HG03039 (cell line): ENCODE data around the gene ATP6AP1.
A peak's percentile ranks its signal among the peaks of the same experiment; 100 is the strongest.
"Not testable (repeated sequence)": the region's sequence is repeated elsewhere in the genome, so short reads cannot be mapped to it uniquely, and the experiment has no call there.

ENCODE experiments used
- ATAC-seq: cut with Tn5 transposase; IDR thresholded peaks from one replicate; pipeline ENCODE4 v1.9.1; 2021; ENCODE audit warnings: mild to moderate bottlenecking, moderate library complexity; ENCODE audit not compliant: unreplicated experiment

ATP6AP1 gene

DNA sequence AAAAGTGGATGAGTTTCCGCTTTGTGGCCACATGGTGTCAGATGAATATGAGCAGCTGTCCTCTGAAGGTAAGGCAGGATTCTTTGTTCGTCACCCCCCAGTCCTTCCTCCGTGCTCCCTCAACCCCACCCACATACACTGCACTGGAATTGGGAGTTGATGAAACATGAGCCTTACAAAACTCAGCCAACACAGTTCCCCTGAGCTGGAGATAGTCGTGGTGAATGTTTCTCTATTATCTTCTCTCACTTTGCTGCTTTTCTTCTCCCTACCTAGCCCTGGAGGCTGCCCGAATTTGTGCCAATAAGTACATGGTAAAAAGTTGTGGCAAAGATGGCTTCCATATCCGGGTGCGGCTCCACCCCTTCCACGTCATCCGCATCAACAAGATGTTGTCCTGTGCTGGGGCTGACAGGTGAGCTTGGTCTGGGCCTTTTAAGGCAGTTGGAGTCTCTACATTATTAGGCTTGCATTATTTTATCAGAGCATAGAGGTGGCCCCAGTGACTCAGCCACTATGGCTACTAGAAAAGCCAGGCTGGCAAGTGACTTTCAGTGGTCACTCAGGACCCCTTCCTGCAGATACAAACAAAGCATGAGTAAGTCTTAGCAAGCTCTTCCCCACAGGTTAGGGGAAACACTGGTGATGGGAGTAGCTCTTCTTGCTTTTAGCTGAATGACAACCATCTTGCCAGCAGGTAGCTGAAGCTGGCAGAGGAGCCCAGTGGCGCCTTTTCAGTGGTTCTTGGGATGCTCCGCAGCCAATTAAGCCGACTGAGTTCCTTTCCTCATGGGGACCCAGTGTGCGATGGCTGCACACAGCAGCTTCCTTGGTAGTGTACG lies 28.7 kb upstream of the ATP6AP1 start:
- no peak for ATAC-seq

DNA sequence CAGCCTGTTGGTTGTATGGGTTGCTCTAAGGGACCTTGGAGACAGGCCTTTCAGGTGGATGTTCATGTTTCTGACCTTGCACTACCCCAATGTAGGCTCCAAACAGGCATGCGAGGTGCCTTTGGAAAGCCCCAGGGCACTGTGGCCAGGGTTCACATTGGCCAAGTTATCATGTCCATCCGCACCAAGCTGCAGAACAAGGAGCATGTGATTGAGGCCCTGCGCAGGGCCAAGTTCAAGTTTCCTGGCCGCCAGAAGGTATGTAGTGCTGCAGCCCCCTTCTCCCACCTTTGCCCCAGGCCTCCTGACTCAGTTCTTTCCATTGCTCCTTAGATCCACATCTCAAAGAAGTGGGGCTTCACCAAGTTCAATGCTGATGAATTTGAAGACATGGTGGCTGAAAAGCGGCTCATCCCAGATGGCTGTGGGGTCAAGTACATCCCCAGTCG lies 28.1 kb upstream of the ATP6AP1 start:
- ATAC-seq: not testable (repeated sequence)

DNA sequence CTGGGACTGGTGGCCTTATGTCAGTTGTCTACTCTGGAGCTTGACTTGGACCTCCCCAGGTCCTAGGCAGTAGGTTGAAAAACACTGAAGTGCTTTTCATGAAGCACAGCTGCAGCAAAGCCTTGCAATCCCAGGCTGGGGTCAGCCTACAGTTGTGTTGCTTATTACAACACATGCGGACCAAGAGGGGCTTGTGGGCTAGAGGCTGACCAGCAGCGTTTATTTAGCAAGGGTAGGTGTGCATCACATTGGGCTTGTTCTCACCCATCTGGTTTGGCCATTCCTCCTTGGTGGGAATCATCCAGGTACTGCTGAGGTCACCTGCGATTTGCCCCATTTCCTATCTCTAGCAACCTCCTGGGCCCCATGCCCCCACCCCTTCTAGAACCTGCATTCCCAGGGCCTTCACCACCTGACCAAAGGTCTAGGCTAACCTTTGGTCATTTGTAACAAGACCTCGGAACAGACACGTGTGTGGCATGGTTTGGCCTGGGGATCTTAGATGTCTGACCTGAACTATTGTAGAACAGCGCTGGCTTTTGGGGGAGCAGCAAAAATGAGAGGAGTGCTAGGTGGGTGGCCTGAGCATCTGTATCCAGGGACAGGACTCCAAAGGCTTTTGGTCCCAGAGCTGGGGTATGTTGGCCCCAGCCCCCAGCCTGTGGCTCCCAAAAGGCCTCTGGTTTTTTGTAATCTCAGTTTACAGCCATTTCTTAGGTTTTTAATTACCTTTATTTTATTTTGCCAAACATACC lies 27.3 kb upstream of the ATP6AP1 start:
- no peak for ATAC-seq

DNA sequence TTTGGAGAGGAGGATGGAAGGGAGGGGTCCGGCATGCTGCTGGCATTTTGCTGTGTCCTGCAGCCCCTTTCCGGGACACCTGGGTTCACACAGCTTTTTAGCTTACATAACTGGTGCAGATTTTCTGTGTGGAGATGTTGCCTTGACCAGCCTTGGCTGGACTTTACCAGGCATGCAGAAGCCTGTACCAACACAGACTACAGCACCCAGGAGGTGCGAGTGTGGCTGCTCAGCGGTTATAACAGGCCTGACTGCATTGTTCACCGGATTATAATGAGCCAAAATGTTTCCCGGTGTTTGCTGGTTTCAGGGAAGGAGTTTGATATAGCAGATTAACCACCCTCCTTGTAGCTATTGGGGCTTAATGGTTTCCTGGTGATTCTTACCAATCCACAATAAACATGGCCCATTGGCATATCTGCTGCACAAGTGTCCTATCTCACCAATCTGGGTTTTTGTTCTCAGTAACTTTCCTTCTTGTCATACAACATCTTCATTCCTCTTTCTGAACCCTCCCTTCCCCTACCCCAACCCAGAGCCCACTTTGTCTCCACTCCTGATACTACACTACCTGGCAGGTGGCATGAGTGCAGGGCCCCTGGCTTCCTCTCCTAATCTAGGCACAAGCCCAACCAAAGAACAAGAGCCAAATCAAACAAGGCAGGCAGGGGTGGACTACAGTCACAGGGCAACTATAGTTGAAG lies 26.4 kb upstream of the ATP6AP1 start:
- no peak for ATAC-seq

DNA sequence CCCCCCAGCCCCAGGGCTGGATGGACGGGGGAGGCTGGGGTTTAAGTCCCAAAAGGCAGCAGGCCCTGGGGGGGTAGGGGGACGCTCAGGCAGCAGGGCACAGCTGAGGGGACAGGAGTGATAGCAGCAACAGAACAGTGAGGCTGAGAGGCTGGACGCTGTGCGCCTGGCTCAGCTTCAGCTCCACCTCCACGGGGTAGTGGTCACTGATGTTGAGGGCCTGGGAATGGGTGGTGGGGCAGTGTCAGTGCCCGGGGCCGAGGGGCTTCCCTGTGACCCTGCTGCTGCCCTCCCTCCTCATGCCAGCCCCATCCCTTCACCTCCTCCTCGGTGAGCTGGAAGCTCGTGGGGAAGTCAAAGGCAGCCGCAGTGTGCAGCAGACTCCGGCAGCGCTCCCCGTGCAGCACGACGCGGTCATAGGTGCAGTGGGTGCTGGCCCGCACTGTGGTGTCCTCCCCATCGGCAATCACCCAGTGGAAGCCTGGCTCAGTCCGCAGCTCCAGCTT lies 25.8 kb upstream of the ATP6AP1 start:
- no peak for ATAC-seq

DNA sequence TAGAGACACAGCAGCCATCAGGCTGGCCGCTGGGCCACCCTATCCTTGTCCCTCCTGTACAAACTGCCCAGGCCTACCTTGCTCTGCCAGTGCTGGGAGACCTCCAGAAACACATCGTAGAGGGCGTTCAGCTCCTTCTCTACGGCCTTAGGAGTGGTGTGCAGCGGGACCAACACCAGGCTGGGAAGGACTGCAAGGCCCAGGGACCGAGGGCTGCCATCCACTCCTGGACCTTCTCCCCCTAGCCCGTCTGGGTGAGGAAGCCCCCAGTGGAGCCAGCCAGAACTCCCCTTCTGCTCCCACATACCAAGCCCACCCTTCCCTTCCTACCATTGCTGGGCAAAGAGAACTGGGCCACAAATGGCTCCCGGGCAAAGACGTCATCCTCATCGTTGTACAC lies 25.3 kb upstream of the ATP6AP1 start:
- ATAC-seq: no peak

DNA sequence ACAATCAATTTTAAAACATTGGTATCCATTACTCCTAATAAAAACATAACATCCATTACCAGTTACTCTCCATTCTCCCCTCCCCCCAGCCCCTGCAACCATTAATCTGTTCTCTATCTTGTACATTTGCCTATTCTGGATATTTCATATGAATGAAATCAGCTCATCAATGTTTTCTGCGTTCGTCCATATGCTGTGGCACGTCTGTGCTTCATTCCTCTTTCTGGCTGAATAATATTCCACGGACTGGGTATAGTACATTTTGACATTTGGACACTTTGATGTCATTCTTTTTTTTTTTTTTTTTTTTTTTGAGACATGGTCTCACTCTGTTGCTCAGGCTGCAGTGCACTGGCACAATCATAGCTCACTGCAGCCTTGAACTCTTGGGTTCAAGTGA lies 24.6 kb upstream of the ATP6AP1 start:
- ATAC-seq: no peak

DNA sequence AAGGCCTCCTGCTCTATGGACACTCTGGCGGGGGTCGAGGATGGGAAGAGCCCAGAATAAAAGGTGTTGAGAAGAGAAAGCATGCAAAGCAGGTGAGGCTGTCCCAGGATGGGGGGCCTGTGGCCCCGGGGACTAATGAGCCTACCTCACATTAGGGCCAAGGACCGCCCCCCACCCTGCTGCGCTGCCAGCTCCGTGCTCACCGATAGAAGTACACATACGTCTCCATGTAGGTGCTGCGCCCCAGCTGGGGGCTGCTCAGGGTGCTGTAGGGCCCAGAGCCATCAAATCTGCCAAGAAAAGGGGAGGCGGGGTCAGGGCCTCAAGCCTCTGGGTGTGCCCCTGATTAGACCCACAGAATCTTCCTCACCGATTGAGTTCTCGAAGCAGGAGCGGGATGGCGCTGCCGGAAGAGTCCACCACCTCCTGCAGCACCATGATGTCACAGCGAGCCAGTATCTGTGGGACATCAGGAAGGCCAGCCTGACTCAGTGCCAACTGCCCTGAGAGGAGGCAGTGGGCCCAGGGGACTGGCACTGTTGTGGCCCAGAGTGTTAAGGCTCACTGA lies 23.8 kb upstream of the ATP6AP1 start:
- no peak for ATAC-seq

DNA sequence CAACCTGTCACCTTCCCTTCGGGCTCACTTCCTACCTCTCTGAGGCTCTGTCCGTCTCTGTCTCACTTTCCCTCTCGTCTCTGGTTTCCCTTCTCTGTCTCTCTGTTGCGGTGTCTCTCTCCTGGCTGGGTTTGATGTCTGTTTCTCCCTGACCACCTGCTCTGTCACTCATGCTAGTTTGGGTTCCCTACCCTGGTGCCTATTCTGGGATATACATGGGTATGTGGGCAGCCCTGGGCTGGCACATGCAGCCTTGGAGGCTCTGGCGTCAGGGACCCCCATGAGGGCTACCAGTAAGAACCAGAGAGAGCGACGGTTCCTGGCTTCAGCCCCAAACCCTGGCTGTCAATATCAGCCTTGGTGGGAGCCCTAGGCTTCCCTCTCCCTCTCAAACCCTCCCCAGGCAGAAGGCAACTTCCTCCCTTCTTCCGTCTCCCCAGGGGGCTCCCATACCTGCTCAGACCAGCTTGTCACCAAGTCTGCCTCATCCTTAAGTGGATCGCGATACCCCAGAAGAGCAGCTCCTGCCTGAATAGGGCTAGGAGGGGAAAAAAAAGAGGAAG lies 19.7 kb upstream of the ATP6AP1 start:
- ATAC-seq: no peak

DNA sequence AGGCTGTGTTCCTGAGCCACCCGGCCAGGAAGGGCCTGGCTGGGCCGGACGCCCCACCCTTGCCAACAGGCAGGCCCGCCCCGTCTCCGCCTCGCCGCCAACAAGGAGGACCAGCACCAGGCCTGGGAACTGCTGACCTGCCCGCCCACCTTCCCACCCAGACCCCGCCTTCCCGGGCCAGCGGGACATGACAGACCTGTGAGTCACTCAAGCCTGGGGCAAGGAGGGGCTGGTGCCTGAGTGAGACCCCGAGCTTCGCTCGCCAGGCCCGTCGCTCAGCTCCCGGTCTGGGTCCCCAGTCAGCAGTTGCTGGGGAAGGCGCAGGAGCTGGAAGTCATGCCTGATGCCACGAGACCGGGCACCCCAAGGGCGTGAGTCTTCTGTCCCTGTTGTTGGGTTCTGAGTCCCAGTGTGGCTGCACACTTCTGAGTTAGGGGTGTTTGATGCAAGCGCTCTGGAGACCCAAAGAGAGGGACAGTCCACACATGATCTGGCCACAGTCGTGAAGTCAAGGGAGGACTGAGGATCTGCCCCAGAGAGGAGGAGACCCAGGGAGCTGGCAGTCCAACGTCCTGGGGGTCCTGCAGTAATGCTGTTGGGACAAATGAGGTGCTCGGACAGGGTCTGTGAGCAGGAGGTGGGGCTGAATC lies 19.1 kb upstream of the ATP6AP1 start, which contains the start of gene DNASE1L1:
Gene DNASE1L1 (minus strand): TSS at position 33 of the 650 bp plus-strand sequence. CDS start 3,686 bp downstream, outside the sequence.
- no peak for ATAC-seq

DNA sequence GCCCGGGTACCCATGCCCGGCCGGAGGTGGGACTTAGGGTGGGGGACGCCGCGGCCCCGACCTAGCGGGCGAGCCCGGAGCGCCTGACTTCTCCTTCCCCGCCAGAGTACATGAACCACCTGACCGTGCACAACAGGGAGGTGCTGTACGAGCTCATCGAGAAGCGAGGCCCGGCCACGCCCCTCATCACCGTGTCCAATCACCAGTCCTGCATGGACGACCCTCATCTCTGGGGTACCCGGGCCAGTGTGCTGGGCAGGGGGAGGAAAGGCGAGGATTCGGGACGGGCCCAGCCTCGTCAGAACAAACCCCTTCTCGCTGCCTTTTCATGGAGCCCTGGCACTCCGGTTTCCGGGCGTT lies 16.5 kb upstream of the ATP6AP1 start:
- peak; percentile 42 for ATAC-seq

DNA sequence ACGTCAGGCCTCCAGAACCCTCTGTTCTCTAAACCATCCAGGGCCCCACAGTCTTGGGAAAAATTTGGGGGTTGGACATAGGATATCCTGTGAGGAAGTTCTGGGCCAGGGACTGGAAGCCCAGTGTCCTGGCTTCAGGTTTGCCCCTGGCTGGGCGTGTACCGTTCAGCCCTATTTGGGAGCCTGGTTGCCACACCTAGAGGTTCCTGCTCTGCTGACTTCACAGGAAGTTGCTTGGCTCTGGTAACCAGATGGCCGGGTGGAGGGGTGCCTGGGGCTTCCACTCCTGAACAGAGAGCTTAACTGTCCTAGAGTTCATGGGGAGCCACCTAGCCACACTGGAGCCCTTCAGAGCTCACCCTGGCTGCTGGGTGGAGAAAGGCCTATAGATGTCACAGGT lies 16.0 kb upstream of the ATP6AP1 start:
- ATAC-seq: no peak

DNA sequence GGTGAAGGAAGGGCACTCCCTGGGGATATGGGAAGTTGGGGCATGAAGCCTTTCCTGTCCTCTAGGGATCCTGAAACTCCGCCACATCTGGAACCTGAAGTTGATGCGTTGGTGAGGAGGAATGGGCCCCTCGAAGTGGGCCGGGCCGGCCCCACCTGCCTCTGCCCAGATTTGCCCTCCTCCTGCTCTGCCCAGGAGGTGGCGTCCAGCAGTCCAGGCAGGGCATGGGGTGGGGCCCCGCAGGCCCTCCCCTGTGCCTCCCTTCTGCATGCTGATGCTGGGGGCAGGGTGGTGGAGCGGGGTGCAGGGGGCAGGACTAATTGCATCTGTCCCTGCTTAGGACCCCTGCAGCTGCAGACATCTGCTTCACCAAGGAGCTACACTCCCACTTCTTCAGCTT lies 15.3 kb upstream of the ATP6AP1 start:
- ATAC-seq: no peak

DNA sequence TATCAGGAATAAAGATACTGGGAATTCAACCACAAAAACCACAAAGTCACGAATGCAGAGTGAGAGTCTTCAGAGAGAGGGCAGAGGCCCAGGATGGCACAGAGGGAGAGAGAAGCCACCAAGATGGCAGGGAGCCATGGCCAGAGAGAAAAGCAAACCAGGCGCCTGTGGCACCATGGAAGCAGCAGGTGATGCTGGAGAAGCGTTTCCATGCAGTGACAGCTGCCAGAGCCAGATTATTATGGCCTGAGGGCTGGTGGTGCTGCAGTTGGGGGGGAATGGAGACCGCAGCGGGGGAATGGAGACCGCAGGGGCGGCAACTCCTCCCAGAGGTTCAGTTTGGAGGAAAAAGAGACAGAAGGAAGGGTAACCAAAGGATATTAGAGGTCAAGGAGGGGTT lies 11.3 kb upstream of the ATP6AP1 start:
- ATAC-seq: no peak

DNA sequence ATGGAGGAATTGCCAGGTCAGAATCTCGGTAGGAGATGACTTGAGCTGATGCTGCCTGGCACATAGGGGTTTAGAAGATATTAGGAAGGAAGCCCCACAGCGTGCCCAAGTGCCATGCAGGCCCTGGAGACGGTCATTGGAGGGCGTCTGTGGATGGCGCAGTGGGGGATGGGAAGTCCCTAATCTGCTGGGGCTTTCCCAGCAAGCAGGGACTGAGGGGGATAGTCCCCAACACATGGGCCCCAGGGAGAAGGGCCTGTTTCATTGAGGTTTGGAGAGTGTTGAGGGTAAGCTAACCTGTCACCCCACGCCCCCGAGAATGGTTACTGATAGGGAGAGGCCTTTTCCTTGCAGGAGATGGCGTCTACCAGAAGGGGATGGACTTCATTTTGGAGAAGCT lies 9.3 kb upstream of the ATP6AP1 start:
- ATAC-seq: no peak

DNA sequence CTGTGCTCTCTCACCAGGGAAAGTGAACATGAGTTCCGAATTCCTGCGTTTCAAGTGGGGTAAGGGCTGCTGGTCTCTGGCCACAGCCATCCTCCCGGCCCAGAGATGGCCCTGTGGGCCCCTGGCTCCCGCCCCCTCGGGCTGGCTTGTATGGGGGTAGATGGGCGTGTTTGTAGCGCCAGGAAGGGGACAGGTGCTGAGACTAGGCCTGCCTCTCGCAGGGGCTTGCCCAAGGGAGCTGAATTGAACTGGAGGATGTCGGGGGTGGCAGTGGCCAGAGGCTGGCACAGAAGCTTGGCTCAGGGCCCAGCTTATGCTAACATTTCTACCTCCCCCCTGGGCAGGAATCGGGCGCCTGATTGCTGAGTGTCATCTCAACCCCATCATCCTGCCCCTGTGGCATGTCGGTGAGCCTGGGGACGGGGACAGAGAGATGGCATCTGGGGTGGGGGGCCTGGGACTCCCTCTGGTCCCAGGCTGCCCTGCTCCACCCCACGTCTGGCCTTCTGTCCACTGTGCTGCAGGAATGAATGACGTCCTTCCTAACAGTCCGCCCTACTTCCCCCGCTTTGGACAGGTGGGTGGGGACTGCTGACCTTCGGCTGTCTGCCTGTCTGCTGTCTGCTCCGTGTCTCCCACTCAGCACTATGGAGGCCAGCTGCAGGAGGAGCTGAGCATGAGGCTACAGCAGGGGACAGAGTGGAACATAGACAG lies 8.6 kb upstream of the ATP6AP1 start:
- ATAC-seq: no peak

DNA sequence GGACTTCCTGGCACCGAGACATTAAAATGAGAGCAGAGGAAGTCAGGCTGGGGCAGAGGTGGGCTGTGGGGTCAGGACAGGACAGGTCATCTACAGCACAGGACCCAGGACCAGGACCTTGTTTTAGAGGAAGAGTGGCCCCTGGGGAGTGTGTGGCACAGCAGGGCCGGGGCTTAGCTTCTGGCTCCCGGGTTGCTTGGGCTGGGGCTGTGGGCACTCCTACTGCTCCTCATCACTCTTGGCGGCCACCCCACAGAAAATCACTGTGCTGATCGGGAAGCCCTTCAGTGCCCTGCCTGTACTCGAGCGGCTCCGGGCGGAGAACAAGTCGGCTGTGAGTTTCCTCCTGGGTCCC lies 8.1 kb upstream of the ATP6AP1 start:
- no peak for ATAC-seq

DNA sequence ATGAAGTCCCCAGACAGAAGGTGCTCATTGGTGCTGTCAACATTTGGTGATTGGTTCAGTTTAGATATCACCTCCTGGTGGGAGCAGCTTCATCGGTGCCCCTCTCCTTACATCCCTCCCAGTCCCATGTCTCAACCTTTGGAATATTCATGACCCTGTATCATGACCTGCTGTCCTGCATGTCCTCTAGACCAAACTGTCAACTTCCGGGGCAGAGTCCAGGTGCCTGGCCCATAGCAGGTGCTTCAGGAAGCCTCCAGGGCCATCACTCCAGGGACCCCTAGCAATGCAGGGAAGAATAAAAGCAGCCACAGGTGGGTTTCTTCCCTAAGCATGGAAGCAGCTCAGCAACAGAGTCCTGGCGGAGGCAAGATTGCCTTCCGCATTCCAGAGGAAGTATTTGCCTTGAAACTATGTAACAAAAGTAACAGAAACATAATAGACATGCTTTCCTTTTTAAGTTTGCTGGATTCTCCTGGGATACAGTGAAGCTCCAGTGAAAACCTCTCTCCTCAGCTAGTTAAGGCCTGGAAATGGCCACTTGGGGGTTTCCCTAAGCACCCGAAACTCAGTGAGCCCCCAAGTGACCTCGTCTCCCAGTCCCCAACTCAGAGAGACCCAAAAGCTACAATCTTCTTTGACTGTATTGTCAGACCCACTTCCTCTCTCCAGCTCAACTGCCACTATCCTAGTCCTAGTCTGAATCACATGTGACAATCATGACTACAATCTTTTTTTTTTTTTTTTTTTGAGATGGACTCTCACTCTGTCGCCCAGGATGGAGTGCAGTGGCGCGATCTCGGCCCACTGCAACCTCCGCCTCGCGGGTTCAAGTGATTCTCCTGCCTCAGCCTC lies 1.3 kb upstream of the ATP6AP1 start:
- ATAC-seq: no peak

DNA sequence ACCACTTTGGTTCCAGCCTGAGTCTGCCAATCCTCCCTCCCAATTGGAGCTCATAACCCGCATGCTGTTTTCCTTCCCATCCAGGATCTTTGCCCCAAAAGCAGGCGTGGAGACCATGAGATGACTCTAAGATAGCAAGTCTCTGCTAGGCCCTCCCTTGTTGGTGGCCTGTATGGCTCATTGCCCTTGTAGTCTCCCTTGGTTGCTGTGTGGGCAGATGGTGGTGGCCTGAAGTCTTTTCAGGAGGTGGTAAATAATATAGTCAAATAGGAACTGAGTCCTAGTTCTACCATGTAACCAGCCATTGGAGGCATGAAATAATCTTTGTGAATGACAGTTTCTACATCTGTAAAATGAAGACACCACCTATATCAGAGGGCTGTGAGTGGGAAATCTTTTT lies 1.2 kb downstream of the ATP6AP1 start:
- ATAC-seq: no peak
